NOMO-1 (cell line): ENCODE results near the gene SLC51A.
"Not testable (repeated sequence)": the region's sequence is repeated elsewhere in the genome, so short reads cannot be mapped to it uniquely, and the experiment has no call there.

Source experiments
- DNase-seq, 2 experiments: peaks; one replicate each; lab custom pipeline; 2025; ENCODE audit not compliant: unreplicated experiment in 2 of 2; lab: John Stamatoyannopoulos, UW

Gene SLC51A

DNA sequence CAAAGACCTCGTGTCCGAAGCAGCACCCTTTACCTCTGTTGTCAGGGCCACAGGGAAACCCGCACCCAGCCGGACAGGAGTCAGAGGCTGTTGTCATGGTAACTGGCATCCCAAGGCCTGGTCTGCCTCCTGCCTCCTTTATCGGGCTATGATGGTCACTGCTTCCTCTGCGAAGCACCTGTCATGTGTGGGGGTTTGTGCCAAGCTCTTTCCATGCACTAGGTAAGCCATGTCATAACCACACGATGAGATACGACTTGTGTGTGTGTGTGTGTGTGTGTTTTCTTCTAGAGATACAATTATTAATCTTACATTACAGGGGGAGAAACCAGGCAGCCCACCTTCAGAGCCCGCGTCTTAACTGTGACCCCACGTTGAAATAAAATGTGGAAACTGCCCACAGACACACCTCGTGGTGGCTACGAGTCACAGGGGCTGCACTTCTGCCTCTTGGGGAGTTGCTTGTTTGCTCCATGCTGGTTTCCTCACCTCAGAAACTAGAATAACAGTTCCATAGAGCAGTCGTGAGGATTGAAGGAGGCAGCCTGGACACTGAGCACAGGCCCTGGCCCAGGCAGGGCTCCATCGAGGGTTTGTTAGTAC, 23.1 kb upstream of the SLC51A start:
- DNase-seq, result peak in 1 of 2 experiments; percentile 51

DNA sequence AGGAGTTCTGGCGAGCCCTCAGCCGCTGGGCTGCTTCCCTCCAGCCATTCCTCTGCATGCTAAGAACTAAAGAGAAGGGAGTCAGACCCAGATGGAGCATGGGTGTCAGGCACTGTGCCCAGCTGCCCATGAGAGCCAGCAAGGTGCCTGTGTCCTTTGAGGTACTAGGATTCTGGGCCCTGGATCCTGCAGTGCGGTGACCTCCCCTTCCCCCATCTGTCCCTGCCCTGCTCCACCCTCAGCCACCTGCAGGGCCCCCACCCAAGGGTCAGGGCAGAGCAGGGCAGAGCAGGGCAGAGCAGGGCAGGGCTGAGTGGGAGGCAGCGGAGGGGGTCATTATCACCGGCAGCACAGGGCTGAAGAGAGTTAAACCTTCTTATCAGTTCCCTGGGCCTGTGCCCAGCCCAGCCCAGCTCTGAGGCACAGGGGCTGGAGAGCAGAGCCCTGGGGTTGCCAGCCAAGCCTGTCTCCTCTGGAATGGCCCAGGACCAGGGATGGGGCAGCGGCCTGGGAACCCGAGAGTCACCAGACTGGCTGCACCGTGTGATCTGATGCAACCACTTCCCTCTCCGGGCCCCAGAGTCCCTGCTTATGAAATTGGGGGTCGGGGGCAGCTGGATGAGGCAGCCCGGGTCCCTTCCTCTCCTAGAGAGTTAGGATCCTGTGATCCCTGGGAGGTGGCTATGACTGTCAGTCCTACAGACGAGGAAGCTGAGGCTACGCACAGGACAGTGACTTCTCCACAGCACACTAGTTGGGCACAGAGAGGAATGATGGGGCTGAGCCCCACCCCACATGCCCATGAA, 22.4 kb upstream of the SLC51A start:
- DNase-seq, result no peak

GRCh38 chr3:196194542-196194915, 21.8 kb upstream of the SLC51A start:
- DNase-seq, result no peak

DNA sequence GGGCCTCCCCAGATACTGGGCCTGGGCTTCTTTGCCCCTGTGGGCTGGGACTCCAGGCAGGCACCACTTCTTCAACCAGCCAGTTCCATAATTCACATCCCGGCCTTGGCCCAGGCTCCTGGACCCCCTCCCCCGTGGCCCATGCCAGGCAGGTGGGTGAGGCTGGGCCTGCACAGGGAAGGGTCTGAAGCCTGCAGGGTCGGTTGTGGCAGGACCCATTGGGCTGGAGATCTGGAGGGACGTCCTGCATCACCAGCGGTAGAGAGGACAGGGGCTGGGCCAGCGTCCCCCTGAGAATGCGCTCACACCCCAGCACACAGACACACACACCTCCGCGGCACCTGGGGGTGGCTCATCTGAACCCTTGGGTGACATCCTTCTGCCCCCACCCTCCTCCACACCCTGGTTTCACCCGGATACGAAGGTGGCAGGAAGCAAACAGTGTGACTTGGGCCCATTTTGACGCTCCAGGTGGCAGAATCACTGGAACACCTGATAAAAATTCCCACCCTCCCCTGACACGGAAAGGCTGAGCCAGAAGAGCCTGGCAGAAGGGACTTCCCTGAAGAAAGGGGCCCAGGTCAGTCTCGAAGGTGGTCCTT, 20.6 kb upstream of the SLC51A start:
- DNase-seq, result no peak

- DNase-seq, result no peak
Measured at GRCh38 chr3:196197524-196197923, 18.8 kb upstream of the SLC51A start.

- DNase-seq, result no peak
Measured at GRCh38 chr3:196198081-196198675, 18.2 kb upstream of the SLC51A start.

- no peak for DNase-seq
Measured at GRCh38 chr3:196198771-196199753, 17.3 kb upstream of the SLC51A start.

DNA sequence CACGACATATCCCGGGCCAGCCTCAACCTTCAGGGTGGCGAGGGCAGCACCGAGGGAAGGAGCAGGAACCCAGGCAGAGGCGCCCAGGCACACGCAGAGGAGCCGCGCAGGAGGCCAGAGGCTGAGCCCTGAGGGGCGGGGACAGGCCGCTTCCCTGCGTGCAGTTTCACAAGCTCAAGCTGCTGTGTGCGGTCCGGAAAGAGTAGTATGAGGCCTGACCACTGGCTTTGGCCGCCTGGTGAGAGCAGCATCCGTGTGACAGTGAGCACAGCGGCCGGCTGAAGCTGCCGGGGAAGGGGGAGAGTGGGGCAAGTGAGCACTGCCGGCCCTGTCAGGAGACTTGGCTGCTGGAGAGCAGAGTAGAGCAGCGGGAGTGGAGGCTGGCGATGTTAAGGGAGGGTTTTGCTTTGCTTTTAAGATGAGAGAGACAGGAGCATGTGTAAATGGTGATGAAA, 13.8 kb upstream of the SLC51A start:
- peak; percentile 92 to 94 for DNase-seq

DNA sequence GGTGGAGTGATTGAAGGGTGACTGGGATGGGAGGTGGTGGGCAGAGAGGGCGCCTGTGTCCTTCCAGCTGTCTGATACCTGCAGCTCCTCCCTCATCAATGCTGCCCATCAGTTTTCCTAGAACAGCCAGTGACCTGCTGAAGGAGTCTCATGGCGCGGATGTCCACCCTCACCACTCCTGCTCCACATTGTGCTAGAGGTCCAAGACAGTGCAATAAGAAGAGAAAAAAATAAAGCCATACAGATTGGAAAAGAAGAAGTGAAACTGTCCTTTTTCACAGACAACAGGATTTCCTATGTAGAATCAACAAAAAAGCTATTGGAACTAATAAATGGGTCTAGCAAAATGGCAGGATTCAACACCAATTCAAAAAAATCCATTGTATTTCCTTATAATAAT, 12.5 kb upstream of the SLC51A start:
- peak; percentile 48 to 89 for DNase-seq

DNA sequence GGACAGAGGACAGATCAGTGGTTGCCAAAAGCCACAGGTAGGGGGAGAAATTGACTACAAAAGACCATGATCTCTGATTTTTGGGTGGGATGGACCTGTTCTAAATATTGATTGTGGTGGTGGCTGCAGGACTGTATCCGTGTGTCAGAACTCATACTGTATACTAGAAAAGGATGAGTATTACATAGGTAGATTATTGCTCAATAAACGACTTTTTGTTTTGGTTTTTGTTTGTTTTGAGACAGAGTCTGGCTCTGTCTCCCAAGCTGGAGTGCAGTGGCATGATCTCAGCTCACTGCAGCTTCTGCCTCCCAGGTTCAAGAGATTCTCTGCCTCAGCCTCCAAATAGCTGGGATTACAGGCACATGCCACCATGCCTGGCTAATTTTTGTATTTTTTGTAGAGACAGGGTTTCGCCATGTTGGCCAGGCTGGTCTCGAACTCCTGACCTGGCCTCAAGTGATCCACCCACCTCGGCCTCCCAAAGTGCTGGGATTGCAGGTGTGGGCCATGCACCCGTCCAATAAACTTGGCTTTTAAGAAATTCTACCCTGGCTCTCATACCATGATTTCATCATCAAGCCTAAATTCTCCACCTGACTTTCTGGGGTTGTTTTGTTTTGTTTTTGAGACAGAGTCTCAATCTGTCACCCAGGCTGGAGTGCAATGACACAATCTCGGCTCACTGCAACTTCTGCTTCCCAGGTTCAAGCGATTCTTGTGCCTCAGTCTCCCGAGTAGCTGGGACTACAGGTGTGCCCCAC, 10.7 kb upstream of the SLC51A start:
- not testable (repeated sequence) for DNase-seq

DNA sequence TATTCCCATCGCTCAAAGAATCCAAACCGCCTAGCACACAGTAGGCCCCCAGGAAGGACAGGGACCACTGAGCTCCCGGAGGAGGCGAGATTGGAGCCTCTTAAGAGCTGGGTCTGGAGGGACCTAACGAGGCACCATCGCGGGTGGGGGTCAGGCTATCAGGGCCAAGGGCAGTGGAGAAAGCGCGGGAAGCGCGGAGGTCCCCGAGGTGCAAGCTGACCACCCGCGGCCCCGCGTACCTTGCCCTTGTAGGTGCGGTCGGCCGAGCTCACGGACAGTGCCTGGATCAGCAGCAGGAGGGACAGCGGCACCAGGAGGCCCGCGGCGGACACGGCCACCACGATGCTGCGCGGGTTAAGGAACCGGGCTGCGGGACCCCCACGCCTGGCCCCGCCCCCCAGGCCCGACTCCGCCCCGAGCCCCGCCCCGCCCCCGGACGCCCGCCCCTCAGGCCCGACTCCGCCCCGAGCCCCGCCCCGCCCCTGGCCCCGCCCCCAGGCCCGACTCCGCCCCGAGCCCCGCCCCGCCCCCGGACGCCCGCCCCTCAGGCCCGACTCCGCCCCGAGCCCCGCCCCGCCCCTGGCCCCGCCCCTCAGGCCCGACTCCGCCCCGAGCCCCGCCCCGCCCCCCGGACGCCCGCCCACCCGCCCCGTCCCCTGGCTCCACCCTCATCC, 9.0 kb upstream of the SLC51A start:
- DNase-seq, result no peak

GRCh38 chr3:196207833-196208607, 8.3 kb upstream of the SLC51A start:
- peak; percentile 23 to 50 for DNase-seq

- DNase-seq, result no peak
Measured at GRCh38 chr3:196208942-196209695, 7.2 kb upstream of the SLC51A start.

DNA sequence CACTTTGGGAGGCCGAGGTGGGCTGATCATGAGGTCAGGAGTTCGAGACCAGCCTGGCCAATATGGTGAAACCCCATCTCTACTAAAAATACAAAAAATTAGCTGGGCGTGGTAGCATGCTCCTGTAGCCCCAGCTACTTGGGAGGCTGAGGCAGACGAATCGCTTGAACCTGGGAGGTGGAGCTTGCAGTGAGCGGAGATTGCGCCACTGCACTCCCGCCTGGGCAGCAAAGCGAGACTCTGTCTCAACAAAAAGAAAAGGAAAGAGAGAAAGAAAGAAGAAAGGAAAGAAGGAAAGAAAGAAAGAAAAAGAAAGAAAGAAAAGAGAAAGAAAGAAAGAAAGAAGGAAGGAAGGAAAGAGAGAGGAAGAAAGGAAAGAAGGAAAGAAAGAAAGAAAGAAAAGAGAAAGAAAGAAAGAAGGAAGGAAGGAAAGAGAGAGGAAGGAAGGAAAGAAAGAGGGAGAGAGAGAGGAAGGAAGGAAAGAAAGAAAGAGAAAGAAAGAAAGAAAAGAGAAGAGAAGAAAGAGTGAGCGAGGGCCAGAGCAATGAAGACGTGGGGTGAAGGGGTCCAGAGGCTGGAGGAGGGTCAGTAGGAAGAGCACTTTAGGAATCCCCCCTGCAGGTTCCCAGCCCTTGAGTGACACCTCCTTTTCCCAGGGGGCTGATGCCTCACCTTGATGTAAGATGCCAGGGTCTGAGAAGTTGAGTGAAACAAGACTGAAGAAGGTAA, 6.2 kb upstream of the SLC51A start:
- DNase-seq, result not testable (repeated sequence)

- DNase-seq, result no peak
Measured at GRCh38 chr3:196210673-196211556, 5.4 kb upstream of the SLC51A start, which contains the start of gene ZDHHC19. TSS of gene ZDHHC19 (minus strand) at chr3:196211400. CDS start at chr3:196211315, 85 bp downstream.
